IMR-90 (cell line): ENCODE measurements around the gene TXNDC11. TPM values are rescaled to one million over a fixed set of nuclear protein-coding genes. Genes with fewer than 3 reads are reported as not detected.
A peak's percentile ranks its signal among the peaks of the same experiment; 100 is the strongest.

Experiments used
- POLR2A ChIP-seq: IDR thresholded peaks from 2 replicates; pipeline ENCODE4 v1.6.1; 2012; ENCODE audit warnings: mild to moderate bottlenecking, low read depth, low read length
- polyA plus RNA-seq, 3 experiments: library from polyadenylated mRNA; depleted of rRNA; stranded (reverse); fragments of >200 nt; gene quantifications; 2 replicates each; pipeline ENCODE4 v1.2.3, GENCODE V29; 2012; ENCODE audit warnings: low replicate concordance in 1 of 3
- total RNA-seq: library from RNA; depleted of rRNA; stranded (reverse); fragments of >200 nt; gene quantifications from 2 replicates; pipeline ENCODE4 v1.2.3, GENCODE V29; 2012
- TF ChIP-seq, protein P1 (sequence below): conservative IDR thresholded peaks from 2 replicates; pipeline ENCODE4 v1.5.1; 2012; ENCODE audit warnings: mild to moderate bottlenecking, low read depth, low read length, improper control_type of control experiment

TXNDC11 gene
- total and polyA plus RNA-seq, 2 of the 4 experiments (the other 2 are of a cell fraction): 25.3 to 42.9 TPM

DNA sequence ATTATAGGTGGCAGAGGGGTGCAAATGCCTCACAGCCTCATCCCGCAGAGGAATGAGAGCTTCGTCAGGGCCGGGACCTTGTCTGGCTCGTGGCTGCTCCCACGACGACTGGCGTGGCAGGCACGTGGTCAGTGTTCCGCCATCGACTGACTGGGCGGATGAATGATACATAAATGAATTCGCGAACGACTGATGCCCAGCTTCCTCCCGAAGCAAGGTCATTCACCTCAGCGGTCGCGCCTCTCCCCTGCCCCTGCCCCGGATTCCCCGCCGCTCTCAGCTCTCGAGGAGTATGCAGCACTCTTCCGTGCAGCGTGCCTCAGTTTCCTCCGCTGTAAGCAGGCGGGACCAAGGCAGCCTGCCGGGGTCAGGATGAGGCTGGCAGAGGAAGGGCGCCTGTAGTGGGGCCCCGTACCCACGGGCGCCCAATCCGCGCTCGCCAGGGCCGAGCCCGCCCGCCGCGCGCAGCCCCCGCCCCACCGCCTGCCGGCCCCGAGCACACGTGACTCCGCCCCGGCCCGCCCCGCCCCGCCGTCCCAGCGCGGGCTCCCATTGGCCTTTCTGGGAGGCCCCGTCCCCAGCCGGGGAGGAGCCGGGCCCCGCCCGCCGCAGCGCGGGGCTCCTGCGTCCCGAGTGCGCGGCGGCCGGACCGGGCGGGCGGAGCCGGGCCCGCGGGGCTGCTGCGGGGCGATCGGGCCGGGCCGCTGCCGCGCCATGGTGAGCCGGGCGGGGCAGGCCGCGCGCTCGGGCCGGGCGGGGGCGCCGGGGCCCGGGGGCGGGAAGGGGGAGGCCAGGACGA is 74.6 kb downstream of the TXNDC11 start, which contains the start of gene SNN (continued):
- TF ChIP-seq, protein P1, sequence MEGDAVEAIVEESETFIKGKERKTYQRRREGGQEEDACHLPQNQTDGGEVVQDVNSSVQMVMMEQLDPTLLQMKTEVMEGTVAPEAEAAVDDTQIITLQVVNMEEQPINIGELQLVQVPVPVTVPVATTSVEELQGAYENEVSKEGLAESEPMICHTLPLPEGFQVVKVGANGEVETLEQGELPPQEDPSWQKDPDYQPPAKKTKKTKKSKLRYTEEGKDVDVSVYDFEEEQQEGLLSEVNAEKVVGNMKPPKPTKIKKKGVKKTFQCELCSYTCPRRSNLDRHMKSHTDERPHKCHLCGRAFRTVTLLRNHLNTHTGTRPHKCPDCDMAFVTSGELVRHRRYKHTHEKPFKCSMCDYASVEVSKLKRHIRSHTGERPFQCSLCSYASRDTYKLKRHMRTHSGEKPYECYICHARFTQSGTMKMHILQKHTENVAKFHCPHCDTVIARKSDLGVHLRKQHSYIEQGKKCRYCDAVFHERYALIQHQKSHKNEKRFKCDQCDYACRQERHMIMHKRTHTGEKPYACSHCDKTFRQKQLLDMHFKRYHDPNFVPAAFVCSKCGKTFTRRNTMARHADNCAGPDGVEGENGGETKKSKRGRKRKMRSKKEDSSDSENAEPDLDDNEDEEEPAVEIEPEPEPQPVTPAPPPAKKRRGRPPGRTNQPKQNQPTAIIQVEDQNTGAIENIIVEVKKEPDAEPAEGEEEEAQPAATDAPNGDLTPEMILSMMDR: no peak
- peak; percentile 53 for TF ChIP-seq POLR2A
